DOHH2 (cell line): ENCODE results near the gene CASP10.
"Not testable (repeated sequence)": the region's sequence is repeated elsewhere in the genome, so short reads cannot be mapped to it uniquely, and the experiment has no call there.

Experiments used
- H3F3A ChIP-seq: fragments of 200-600 bp; sonication (generic), shearing (Covaris generic); 2 replicates; pipeline ENCODE4 v1.6.0; 2016; ENCODE audit warnings: antibody characterized with exemption, mild to moderate bottlenecking; ENCODE audit not compliant: control insufficient read depth, insufficient read depth
- H3K27ac ChIP-seq: fragments of 200-600 bp; sonication (generic); 2 replicates; pipeline ENCODE4 v1.5.1; 2014; ENCODE audit warnings: low read depth, mild to moderate bottlenecking, low read length, moderate library complexity
- H3K27me3 ChIP-seq: fragments of 200-600 bp; sonication (generic); 2 replicates; pipeline ENCODE4 v1.6.1; 2014; ENCODE audit warnings: mild to moderate bottlenecking, low read length, mixed read lengths; ENCODE audit not compliant: control insufficient read depth
- H3K36me3 ChIP-seq: fragments of 200-600 bp; sonication (generic); 2 replicates; pipeline ENCODE4 v1.6.1; 2014; ENCODE audit warnings: mild to moderate bottlenecking, low read length, moderate library complexity, mixed read lengths; ENCODE audit not compliant: control insufficient read depth
- H3K4me1 ChIP-seq: fragments of 200-600 bp; sonication (generic); 2 replicates; pipeline ENCODE4 v1.6.1; 2014; ENCODE audit warnings: mild to moderate bottlenecking, low read length, mixed read lengths; ENCODE audit not compliant: control insufficient read depth
- H3K4me2 ChIP-seq: fragments of 200-600 bp; sonication (generic); 2 replicates; pipeline ENCODE4 v1.6.0; 2014; ENCODE audit warnings: mild to moderate bottlenecking, low read length, moderate library complexity
- H3K4me3 ChIP-seq: fragments of 200-600 bp; sonication (generic); 2 replicates; pipeline ENCODE4 v1.5.1; 2014; ENCODE audit warnings: mild to moderate bottlenecking, low read length, mixed read lengths
- H3K79me2 ChIP-seq: fragments of 200-600 bp; sonication (generic); 2 replicates; pipeline ENCODE4 v1.6.1; 2014; ENCODE audit warnings: mild to moderate bottlenecking, low read length, mixed read lengths; ENCODE audit not compliant: control insufficient read depth
- H3K9me2 ChIP-seq: fragments of 200-600 bp; sonication (generic); replicated peaks from 2 replicates; pipeline ENCODE4 v1.6.1; 2014; ENCODE audit warnings: mild to moderate bottlenecking, low read length, mixed read lengths; ENCODE audit not compliant: control insufficient read depth
- H3K9me3 ChIP-seq: fragments of 200-600 bp; sonication (generic); 2 replicates; pipeline ENCODE4 v1.6.1; 2014; ENCODE audit warnings: antibody characterized with exemption, low read length, mixed read lengths; ENCODE audit not compliant: control insufficient read depth, insufficient read depth
- H4K20me1 ChIP-seq: fragments of 200-600 bp; sonication (generic); 2 replicates; pipeline ENCODE4 v1.6.0; 2014; ENCODE audit warnings: low read depth, mild to moderate bottlenecking, antibody characterized with exemption, low read length, moderate library complexity; ENCODE audit not compliant: control insufficient read depth, insufficient read depth
- CTCF ChIP-seq: fragments of 200-600 bp; sonication (generic); IDR thresholded peaks from one replicate; pipeline ENCODE4 v1.5.1; 2014; ENCODE audit warnings: antibody characterized with exemption, mild to moderate bottlenecking, low read depth, low read length; ENCODE audit not compliant: poor library complexity, severe bottlenecking
- EZH2phosphoT487 ChIP-seq: fragments of 200-600 bp; sonication (generic); IDR thresholded peaks from 2 replicates; pipeline ENCODE4 v1.6.1; 2017; ENCODE audit warnings: borderline replicate concordance, mild to moderate bottlenecking, antibody characterized with exemption, low read length, moderate library complexity, mixed read lengths

Gene CASP10

GRCh38 chr2:201183835-201184234 lies 894 bp downstream of the CASP10 start:
- Histone ChIP-seq H3K4me1 (peaks cover 12% of the 10 kb centered on the region), H3K27me3 (peaks cover 66% of the 10 kb centered on the region)
- H3K9me2 ChIP-seq, H4K20me1 ChIP-seq, H3K4me2 ChIP-seq, H3K36me3 ChIP-seq, H3K79me2 ChIP-seq, H3K4me3 ChIP-seq, H3K9me3 ChIP-seq, H3K27ac ChIP-seq, H3F3A ChIP-seq: not testable (repeated sequence)

- H3K4me2 ChIP-seq, H3K4me3 ChIP-seq, H3K9me3 ChIP-seq: not testable (repeated sequence)
Observed at GRCh38 chr2:201184248-201184647, 1.3 kb downstream of the CASP10 start.

GRCh38 chr2:201185863-201186262 lies 2.9 kb downstream of the CASP10 start:
- H3K79me2 ChIP-seq = no peaks in the 10 kb centered on the region
- no peaks in the 10 kb centered on the region for H3K9me3 ChIP-seq
- no peaks in the 10 kb centered on the region for H3K9me2 ChIP-seq
- no peak overlapping the region for H3K4me2 ChIP-seq
- H3K27me3 ChIP-seq = peaks cover 81% of the 10 kb centered on the region
- peaks cover 12% of the 10 kb centered on the region for H3K4me1 ChIP-seq
- H3K36me3 ChIP-seq = no peaks in the 10 kb centered on the region
- no peaks in the 10 kb centered on the region for H4K20me1 ChIP-seq
- H3K4me3 ChIP-seq = no peak overlapping the region
- no peaks in the 10 kb centered on the region for H3F3A ChIP-seq
- no peak overlapping the region for H3K27ac ChIP-seq
- TF ChIP-seq CTCF (no peak), EZH2phosphoT487 (no peak)

More at GRCh38 chr2:201184248-201184647, 1.3 kb downstream of the CASP10 start:
- H3K27ac ChIP-seq, H3F3A ChIP-seq, H4K20me1 ChIP-seq, H3K79me2 ChIP-seq, H3K36me3 ChIP-seq, H3K9me2 ChIP-seq: not testable (repeated sequence)
- Histone ChIP-seq H3K4me1 (peaks cover 12% of the 10 kb centered on the region), H3K27me3 (peaks cover 68% of the 10 kb centered on the region)

- Histone ChIP-seq H3K4me2 (no peak overlapping the region), H3K27ac (no peak overlapping the region), H3K79me2 (no peaks in the 10 kb centered on the region), H4K20me1 (peaks cover 5% of the 10 kb centered on the region; the same call in 1 of the 2 replicates), H3K36me3 (no peaks in the 10 kb centered on the region), H3F3A (no peaks in the 10 kb centered on the region), H3K9me3 (no peaks in the 10 kb centered on the region), H3K27me3 (peaks cover 85% of the 10 kb centered on the region), H3K4me3 (no peak overlapping the region), H3K9me2 (no peaks in the 10 kb centered on the region), H3K4me1 (peaks cover 12% of the 10 kb centered on the region)
- TF ChIP-seq EZH2phosphoT487 (no peak), CTCF (no peak)
Observed at GRCh38 chr2:201186982-201187381, 4.0 kb downstream of the CASP10 start.
